Breast epithelium (tissue), 4 donors: Measurements from ENCODE around the gene SUV39H1. TPM values are rescaled to one million over a fixed set of nuclear protein-coding genes. Genes with fewer than 3 reads are reported as not detected.
"Not testable (repeated sequence)": the region's sequence is repeated elsewhere in the genome, so short reads cannot be mapped to it uniquely, and the experiment has no call there.

ENCODE experiments used
- DNase-seq, 2 donors: peaks; one replicate each; pipeline ENCODE4 v3.0.0-alpha.2; 2019; ENCODE audit warnings: low spot score in 2 of 2
- H3K27ac ChIP-seq, 2 donors: fragments of 200-600 bp; sonication (generic) in 1 of 2; one replicate each; pipeline ENCODE4 v1.5.1; 2016 to 2019; ENCODE audit warnings: mild to moderate bottlenecking in 1 of 2
- H3K27me3 ChIP-seq, 2 donors: fragments of 200-600 bp; sonication (generic) in 1 of 2; one replicate each; pipeline versions ENCODE4 v1.5.1 to v1.6.0; 2017 to 2019; ENCODE audit warnings: control low read depth in 1 of 2, mild to moderate bottlenecking in 1 of 2
- H3K36me3 ChIP-seq: fragments of 200-600 bp; one replicate; pipeline ENCODE4 v1.5.1; 2019
- H3K4me1 ChIP-seq, 2 donors: fragments of 200-600 bp; sonication (generic); one replicate each; pipeline ENCODE4 v1.5.1; 2016 to 2019; ENCODE audit warnings: control low read depth in 1 of 2
- H3K4me3 ChIP-seq, 3 donors: fragments of 200-600 bp; sonication (generic); 1 replicate in 2 of 3; 2 replicates in 1 of 3; pipeline ENCODE4 v1.5.1; 2016 to 2019; ENCODE audit warnings: mild to moderate bottlenecking in 3 of 3, moderate library complexity in 2 of 3
- H3K9me3 ChIP-seq, 2 donors: fragments of 200-600 bp; sonication (generic) in 1 of 2; one replicate each; pipeline ENCODE4 v1.5.1; 2016 to 2019; ENCODE audit warnings: control low read depth in 1 of 2
- CTCF ChIP-seq, 3 donors: fragments of 450-650 bp; IDR thresholded peaks; one replicate each; pipeline ENCODE4 v1.5.1; 2016 to 2017; ENCODE audit warnings: antibody characterized with exemption in 3 of 3, mild to moderate bottlenecking in 3 of 3, moderate library complexity in 3 of 3
- POLR2A ChIP-seq: fragments of 450-650 bp; IDR thresholded peaks from one replicate; pipeline ENCODE4 v1.6.1; 2016; ENCODE audit warnings: antibody characterized with exemption, mild to moderate bottlenecking, moderate library complexity
- POLR2AphosphoS5 ChIP-seq, 3 donors: sonication (generic); formaldehyde crosslinking; IDR thresholded peaks; one replicate each; pipeline ENCODE4 v1.6.1; 2017; ENCODE audit warnings: antibody characterized with exemption in 3 of 3
- intact Hi-C: fragments of 100-400 bp; cut with DNase I; formaldehyde crosslinking; loops from one replicate; pipeline ENCODE4 v1.15.1; 2023; ENCODE audit warnings: low total_unique reads
- total RNA-seq, 3 donors: library from RNA; depleted of rRNA; stranded (reverse); fragments of >200 nt; gene quantifications; one replicate each; pipeline ENCODE4 v1.1.0, GENCODE V29; 2016

SUV39H1 gene
- total RNA-seq, 3 donors from 2014 or later: 3.6 to 7.0 (median 5.3) TPM

- no peak overlapping the region for H3K4me3 ChIP-seq
- H3K27ac ChIP-seq: no peak overlapping the region
- peaks cover 0 to 22% of the 10 kb centered on the region in 2 donors for H3K27me3 ChIP-seq
- DNase-seq: no peak
- intact Hi-C loops: no loop called here
- no peaks in the 10 kb centered on the region for H3K4me1 ChIP-seq
- no peaks in the 10 kb centered on the region for H3K36me3 ChIP-seq
- H3K9me3 ChIP-seq: no peaks in the 10 kb centered on the region
- TF ChIP-seq CTCF (IDR thresholded peaks at IDR 0.05) (no peak), POLR2AphosphoS5 (IDR thresholded peaks at IDR 0.05) (no peak), POLR2A (no peak)
Observed at GRCh38 chrX:48664156-48664555, 32.4 kb upstream of the SUV39H1 start.

GRCh38 chrX:48665991-48666390 is 30.5 kb upstream of the SUV39H1 start:
- Histone ChIP-seq H3K9me3 (no peaks in the 10 kb centered on the region), H3K27me3 (peaks cover 0 to 19% of the 10 kb centered on the region in 2 donors), H3K27ac (no peak overlapping the region), H3K4me3 (no peak overlapping the region), H3K4me1 (no peaks in the 10 kb centered on the region), H3K36me3 (no peaks in the 10 kb centered on the region)
- TF ChIP-seq CTCF (IDR thresholded peaks at IDR 0.05): no peak
- no peak for TF ChIP-seq POLR2AphosphoS5 (IDR thresholded peaks at IDR 0.05)
- TF ChIP-seq POLR2A: no peak
- DNase-seq: no peak
- intact Hi-C loops: no loop called here

GRCh38 chrX:48666649-48667048 is 29.9 kb upstream of the SUV39H1 start:
- intact Hi-C loops: no loop called here
- Histone ChIP-seq H3K9me3 (no peaks in the 10 kb centered on the region), H3K36me3 (no peaks in the 10 kb centered on the region), H3K4me1 (no peaks in the 10 kb centered on the region), H3K4me3 (no peak overlapping the region), H3K27ac (no peak overlapping the region), H3K27me3 (peaks cover 0 to 18% of the 10 kb centered on the region in 2 donors)
- DNase-seq: no peak
- TF ChIP-seq POLR2AphosphoS5 (IDR thresholded peaks at IDR 0.05): no peak
- TF ChIP-seq POLR2A: no peak
- TF ChIP-seq CTCF (IDR thresholded peaks at IDR 0.05): no peak

- no peak for TF ChIP-seq CTCF (IDR thresholded peaks at IDR 0.05)
- TF ChIP-seq POLR2A: no peak
- TF ChIP-seq POLR2AphosphoS5 (IDR thresholded peaks at IDR 0.05): no peak
- H3K9me3 ChIP-seq: no peaks in the 10 kb centered on the region
- H3K4me1 ChIP-seq: no peaks in the 10 kb centered on the region
- no peak for DNase-seq
- no peak overlapping the region for H3K27ac ChIP-seq
- H3K27me3 ChIP-seq: peaks cover 0 to 18% of the 10 kb centered on the region in 2 donors
- intact Hi-C loops: no loop called here
- no peak overlapping the region for H3K4me3 ChIP-seq
- H3K36me3 ChIP-seq: no peaks in the 10 kb centered on the region
Observed at GRCh38 chrX:48667509-48667908, 29.0 kb upstream of the SUV39H1 start.

GRCh38 chrX:48668187-48668586 is 28.3 kb upstream of the SUV39H1 start:
- H3K9me3 ChIP-seq, DNase-seq, H3K4me3 ChIP-seq, intact Hi-C loops, H3K4me1 ChIP-seq, H3K27ac ChIP-seq, H3K36me3 ChIP-seq: not testable (repeated sequence)
- H3K27me3 ChIP-seq: peaks cover 0 to 18% of the 10 kb centered on the region in 2 donors
